IPS-NIHi11 (cell line): ENCODE data around the gene UNK.
A peak's percentile ranks its signal among the peaks of the same experiment; 100 is the strongest.
"Not testable (repeated sequence)": the region's sequence is repeated elsewhere in the genome, so short reads cannot be mapped to it uniquely, and the experiment has no call there.

ENCODE experiments used
- DNase-seq: peaks from one replicate; pipeline ENCODE4 v3.0.0; 2012; ENCODE audit warnings: mixed read lengths, low spot score

The UNK gene

GRCh38 chr17:75853433-75853832, 68.8 kb downstream of the UNK start:
- DNase-seq = no peak

- no peak for DNase-seq
Observed at GRCh38 chr17:75854101-75854748, 69.6 kb downstream of the UNK start.

- DNase-seq = peak; percentile 73
Observed at GRCh38 chr17:75854881-75855309, 70.3 kb downstream of the UNK start.

GRCh38 chr17:75855310-75856061, 70.9 kb downstream of the UNK start, which contains the start of gene WBP2:
WBP2 (minus strand) TSS chr17:75855335; CDS start chr17:75855297, 38 bp downstream.
- DNase-seq = peak; percentile 98

GRCh38 chr17:75856062-75856756, 71.6 kb downstream of the UNK start:
- DNase-seq = no peak

GRCh38 chr17:75859358-75859757, 74.8 kb downstream of the UNK start:
- DNase-seq = not testable (repeated sequence)

- DNase-seq = no peak
Observed at GRCh38 chr17:75861927-75862317, 77.3 kb downstream of the UNK start.

- no peak for DNase-seq
Observed at GRCh38 chr17:75864448-75864871, 79.9 kb downstream of the UNK start.

- DNase-seq = not testable (repeated sequence)
Observed at GRCh38 chr17:75864887-75865286, 80.3 kb downstream of the UNK start.

GRCh38 chr17:75865404-75866188, 81.0 kb downstream of the UNK start:
- not testable (repeated sequence) for DNase-seq

GRCh38 chr17:75868730-75869281, 84.2 kb downstream of the UNK start:
- DNase-seq = not testable (repeated sequence)

GRCh38 chr17:75869282-75870141, 84.9 kb downstream of the UNK start:
- DNase-seq = no peak

- not testable (repeated sequence) for DNase-seq
Observed at GRCh38 chr17:75870228-75870627, 85.6 kb downstream of the UNK start.

- peak; percentile 50 for DNase-seq
Observed at GRCh38 chr17:75872434-75873351, 88.1 kb downstream of the UNK start.

GRCh38 chr17:75873587-75874322, 89.1 kb downstream of the UNK start:
- DNase-seq = no peak

- no peak for DNase-seq
Observed at GRCh38 chr17:75874323-75875181, 89.9 kb downstream of the UNK start.
